Measurements from ENCODE around the gene GSTO1.
A peak's percentile ranks its signal among the peaks of the same experiment; 100 is the strongest.

- peak; percentile 100 for TF ChIP-seq CTCF (conservative IDR thresholded peaks at IDR 0.05; ENCODE audit: low read depth, low read length)
- no peak for TF ChIP-seq EZH2 (IDR thresholded peaks at IDR 0.05; ENCODE audit: borderline replicate concordance, low read depth, low read length, poor library complexity, severe bottlenecking)
These were observed 36.8 kb downstream of the GSTO1 start for GRCh38 chr10:104291439-104291951.
